ENCODE data around the gene IHH. TPM values are rescaled to one million over a fixed set of nuclear protein-coding genes. Genes with fewer than 3 reads are reported as not detected.

The IHH gene
- total and polyA plus RNA-seq, 2 of the 8 experiments (the other 6 are each of a cell fraction or from before 2014, with no cell fraction given): 0.03 TPM; not detected in 1

DNA sequence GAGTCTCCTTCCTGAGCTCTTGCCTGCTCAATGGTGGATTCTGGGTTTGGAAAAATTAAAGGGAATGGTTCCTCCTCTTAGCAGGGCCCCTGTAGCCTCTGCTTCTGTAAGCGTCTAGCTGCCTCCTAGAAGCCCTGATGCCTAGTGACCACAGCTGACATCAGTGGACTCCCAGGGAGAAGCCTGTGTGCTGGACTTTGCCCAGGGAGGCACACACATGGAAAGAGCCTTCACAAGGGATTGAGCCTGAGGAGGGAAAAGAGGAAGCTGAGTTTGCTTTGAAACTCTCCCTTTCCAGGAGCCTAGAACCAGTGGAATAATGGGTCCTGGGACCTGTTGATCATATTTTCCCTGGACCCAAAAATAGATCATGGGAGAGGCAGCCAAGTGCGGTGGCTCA, 18.0 kb downstream of the IHH start:
- Histone ChIP-seq H3K23me2 (ENCODE audit: low read depth, low read length) (no peaks in the 10 kb centered on the region; the same call in 1 of the 2 replicates), H3K4me2 (ENCODE audit: insufficient read depth in 1 of 2, low read depth in 2 of 2, low read length in 2 of 2) (no peak overlapping the region), H2BK20ac (ENCODE audit: low read length) (no peak overlapping the region), H3K79me2 (ENCODE audit: control insufficient read depth in 1 of 2, insufficient read depth in 2 of 2, low read length in 2 of 2) (no peaks in the 10 kb centered on the region), H3K9me3 (ENCODE audit: insufficient read depth in 2 of 2, low read depth in 1 of 2, low read length in 1 of 2) (no peaks in the 10 kb centered on the region), H3K56ac (replicated peaks; ENCODE audit: insufficient read length, low read depth, low read length) (no peak overlapping the region), H3K79me1 (ENCODE audit: low read depth, low read length) (no peaks in the 10 kb centered on the region), H2BK120ac (replicated peaks; ENCODE audit: low read depth, low read length) (no peak overlapping the region), H4K20me1 (replicated peaks in 1 of 2; ENCODE audit: control insufficient read depth in 1 of 2, insufficient read depth in 2 of 2, low read length in 2 of 2) (peaks cover 0 to 2% of the 10 kb centered on the region in 2 experiments), H4K8ac (ENCODE audit: extremely low read depth, insufficient read depth, low read length) (no peak overlapping the region; the same call in 1 of the 2 replicates), H2AFZ (ENCODE audit: low read length) (no peak overlapping the region), H3K23ac (ENCODE audit: insufficient read length) (no peak overlapping the region), H3K27ac (ENCODE audit: low read depth, low read length) (no peak overlapping the region), H3K4ac (replicated peaks; ENCODE audit: insufficient read length, low read depth, low read length) (no peak overlapping the region), H3K14ac (ENCODE audit: insufficient read length) (no peak overlapping the region), H3K36me3 (ENCODE audit: control insufficient read depth in 2 of 4, insufficient read depth in 4 of 4, low read length in 3 of 4) (no peaks in the 10 kb centered on the region), H2BK15ac (ENCODE audit: low read length) (no peak overlapping the region), H3K4me1 (replicated peaks in 1 of 4; ENCODE audit: control insufficient read depth in 3 of 4, insufficient read depth in 4 of 4, low read length in 3 of 4) (peaks cover 0 to 3% (median 0%) of the 10 kb centered on the region in 4 experiments; a peak in 1 of 7 replicates), H3K18ac (ENCODE audit: extremely low read depth, low read length) (no peak overlapping the region), H4K91ac (replicated peaks; ENCODE audit: insufficient read length, low read length) (no peak overlapping the region), H2BK12ac (ENCODE audit: low read depth, low read length) (no peak overlapping the region), H2BK5ac (ENCODE audit: low read depth, low read length) (no peak overlapping the region), H3K4me3 (ENCODE audit: extremely low read depth in 1 of 4, insufficient read depth in 2 of 4, low read depth in 3 of 4, low read length in 4 of 4) (no peak overlapping the region), H2AK5ac (ENCODE audit: low read depth, low read length) (no peak overlapping the region), H3K9ac (replicated peaks in 1 of 4; ENCODE audit: extremely low read depth in 1 of 4, low read depth in 3 of 4, low read length in 3 of 4) (no peak overlapping the region), H3K27me3 (replicated peaks in 1 of 4; ENCODE audit: control insufficient read depth in 3 of 4, extremely low read depth in 1 of 4, insufficient read depth in 3 of 4, low read length in 3 of 4) (peaks cover 0 to 12% (median 3%) of the 10 kb centered on the region in 4 experiments; a peak in 4 of 7 replicates), H4K5ac (ENCODE audit: insufficient read length, low read depth, low read length) (no peak overlapping the region)
- WGBS, 2 experiments (ENCODE audit: extremely low coverage in 1 of 2, insufficient coverage in 1 of 2, insufficient read length in 1 of 2, insufficient replicate concordance in 2 of 2, low coverage in 1 of 2, low lambda C conversion rate in 2 of 2, missing lambda C conversion rate in 1 of 2): 78% methylated on average over 2 of the region's 2 CpGs; no CpG with 5 or more reads in 1 of the 2 experiments
- ChIA-PET CTCF (ENCODE audit: partially characterized antibody) (interaction anchor here (0.9 to 62.8 kb wide), 13 partner anchors 2 to 117 kb away, joined by 3 to 1777 read pairs (median 7); partner anchors contain the start of genes CFAP65 and IHH), POLR2A (ENCODE audit: partially characterized antibody) (no interaction called here)
- FAIRE-seq: no peak
- TF ChIP-seq GTF2F1 (IDR thresholded peaks at IDR 0.05; ENCODE audit: borderline replicate concordance, low read depth, low read length): no peak
- no peak for TF ChIP-seq E2F6 (IDR thresholded peaks at IDR 0.05)
- TF ChIP-seq, protein P1, sequence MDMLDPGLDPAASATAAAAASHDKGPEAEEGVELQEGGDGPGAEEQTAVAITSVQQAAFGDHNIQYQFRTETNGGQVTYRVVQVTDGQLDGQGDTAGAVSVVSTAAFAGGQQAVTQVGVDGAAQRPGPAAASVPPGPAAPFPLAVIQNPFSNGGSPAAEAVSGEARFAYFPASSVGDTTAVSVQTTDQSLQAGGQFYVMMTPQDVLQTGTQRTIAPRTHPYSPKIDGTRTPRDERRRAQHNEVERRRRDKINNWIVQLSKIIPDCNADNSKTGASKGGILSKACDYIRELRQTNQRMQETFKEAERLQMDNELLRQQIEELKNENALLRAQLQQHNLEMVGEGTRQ (IDR thresholded peaks at IDR 0.05; ENCODE audit: low read length): no peak
- no peak for TF ChIP-seq CREB1 (IDR thresholded peaks at IDR 0.05)
- no peak for TF ChIP-seq YY1 (IDR thresholded peaks at IDR 0.05; ENCODE audit: low read depth, low read length)
- TF ChIP-seq TEAD4 (IDR thresholded peaks at IDR 0.05; ENCODE audit: low read depth, low read length): no peak
- TF ChIP-seq HDAC2 (IDR thresholded peaks at IDR 0.05; ENCODE audit: borderline replicate concordance in 1 of 2, low read depth in 2 of 2, low read length in 2 of 2): no peak
- no peak for DNase-seq (ENCODE audit: low read depth in 1 of 2, low spot score in 2 of 2)

Data from H1 (cell line).